Bladder microvascular endothelial cell (primary cell): Measurements from ENCODE around the gene CDH6. TPM values are rescaled to one million over a fixed set of nuclear protein-coding genes. Genes with fewer than 3 reads are reported as not detected.

ENCODE experiments used
- total RNA-seq: library from RNA; depleted of rRNA; stranded (reverse); fragments of >200 nt; gene quantifications from 2 replicates; pipeline ENCODE4 v1.2.3, GENCODE V29; 2014

The CDH6 gene
- 0.16 and 0.19 TPM in 2 replicates for total RNA-seq

GRCh38 chr5:31193591-31194467, at the start of gene CDH6:
CDH6 (plus strand) TSS chr5:31193686; CDS start chr5:31267474, 73,788 bp downstream.

